GM18519 (cell line): ENCODE data around the gene JSRP1.

Experiments used
- ATAC-seq: cut with Tn5 transposase; IDR thresholded peaks from one replicate; pipeline ENCODE4 v1.9.1; 2021; ENCODE audit warnings: mild to moderate bottlenecking, moderate library complexity; ENCODE audit not compliant: unreplicated experiment, low FRiP score

Gene JSRP1

DNA sequence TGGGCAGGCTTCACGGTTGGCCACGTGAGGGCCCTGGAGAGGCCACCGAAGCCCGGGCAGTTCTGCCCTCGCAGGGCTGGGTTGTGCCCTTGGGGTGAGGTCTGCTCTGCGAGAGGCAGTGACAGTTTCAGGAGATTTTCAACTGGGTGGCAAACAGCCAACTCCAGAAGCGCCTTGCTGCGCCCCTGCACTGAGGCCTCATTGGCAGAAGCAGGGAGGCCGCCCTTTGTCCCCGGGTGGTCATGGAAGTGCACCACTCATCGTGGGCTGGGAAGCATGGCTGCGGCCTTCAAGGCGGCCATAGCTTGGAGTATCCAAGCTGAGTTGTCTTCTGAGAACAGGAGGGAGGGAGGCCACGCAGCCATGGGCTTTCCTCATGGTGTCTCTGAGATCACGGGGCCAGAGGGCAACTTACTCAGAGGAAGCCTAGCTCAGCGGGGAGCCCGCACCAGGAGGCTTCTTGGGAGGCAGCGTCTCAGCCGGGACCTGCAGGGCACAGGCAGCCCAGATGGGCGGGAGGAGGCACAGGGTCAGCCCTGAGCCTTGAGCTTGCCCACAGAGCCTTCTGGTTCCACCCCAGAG, 34.9 kb downstream of the JSRP1 start:
- no peak for ATAC-seq

DNA sequence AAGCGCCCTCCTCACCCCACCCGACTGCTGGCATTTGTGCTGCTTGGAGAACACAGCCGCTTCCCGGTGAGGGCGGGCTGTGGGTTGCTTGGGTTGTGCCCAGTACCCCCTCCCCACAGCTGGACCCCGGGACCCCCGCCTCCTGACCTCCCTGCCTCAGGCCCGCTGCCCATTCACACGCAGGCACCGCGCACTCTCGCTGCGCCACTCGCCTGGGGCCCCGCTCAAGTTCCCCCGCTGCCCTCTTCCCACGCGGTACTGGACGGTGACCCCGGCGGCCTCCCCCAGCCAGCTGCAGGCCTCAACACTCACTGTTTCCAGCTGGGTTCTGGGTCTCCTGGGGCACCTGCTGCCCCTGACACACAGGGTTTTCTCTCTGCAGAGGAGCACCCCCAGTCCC, 36.5 kb downstream of the JSRP1 start:
- ATAC-seq: no peak

DNA sequence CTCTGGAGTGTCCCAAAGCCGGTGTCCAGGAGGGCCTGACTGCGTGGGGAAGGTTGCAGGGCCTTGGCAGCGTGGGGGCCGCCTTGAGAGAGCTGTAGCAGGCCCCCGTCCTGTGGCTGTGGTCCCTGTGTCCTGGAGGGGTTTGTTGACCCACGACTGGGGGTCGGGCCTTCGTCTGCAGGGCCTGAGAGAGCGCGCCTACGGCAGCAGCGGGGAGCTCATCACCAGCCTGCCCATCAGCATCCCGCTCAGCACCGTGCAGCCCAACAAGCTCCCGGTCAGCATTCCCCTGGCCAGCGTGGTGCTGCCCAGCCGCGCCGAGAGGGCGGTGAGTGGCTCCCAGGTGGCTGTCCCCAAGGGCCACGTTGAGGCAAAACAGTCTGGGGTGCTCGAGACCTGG, 38.6 kb downstream of the JSRP1 start:
- ATAC-seq: no peak

DNA sequence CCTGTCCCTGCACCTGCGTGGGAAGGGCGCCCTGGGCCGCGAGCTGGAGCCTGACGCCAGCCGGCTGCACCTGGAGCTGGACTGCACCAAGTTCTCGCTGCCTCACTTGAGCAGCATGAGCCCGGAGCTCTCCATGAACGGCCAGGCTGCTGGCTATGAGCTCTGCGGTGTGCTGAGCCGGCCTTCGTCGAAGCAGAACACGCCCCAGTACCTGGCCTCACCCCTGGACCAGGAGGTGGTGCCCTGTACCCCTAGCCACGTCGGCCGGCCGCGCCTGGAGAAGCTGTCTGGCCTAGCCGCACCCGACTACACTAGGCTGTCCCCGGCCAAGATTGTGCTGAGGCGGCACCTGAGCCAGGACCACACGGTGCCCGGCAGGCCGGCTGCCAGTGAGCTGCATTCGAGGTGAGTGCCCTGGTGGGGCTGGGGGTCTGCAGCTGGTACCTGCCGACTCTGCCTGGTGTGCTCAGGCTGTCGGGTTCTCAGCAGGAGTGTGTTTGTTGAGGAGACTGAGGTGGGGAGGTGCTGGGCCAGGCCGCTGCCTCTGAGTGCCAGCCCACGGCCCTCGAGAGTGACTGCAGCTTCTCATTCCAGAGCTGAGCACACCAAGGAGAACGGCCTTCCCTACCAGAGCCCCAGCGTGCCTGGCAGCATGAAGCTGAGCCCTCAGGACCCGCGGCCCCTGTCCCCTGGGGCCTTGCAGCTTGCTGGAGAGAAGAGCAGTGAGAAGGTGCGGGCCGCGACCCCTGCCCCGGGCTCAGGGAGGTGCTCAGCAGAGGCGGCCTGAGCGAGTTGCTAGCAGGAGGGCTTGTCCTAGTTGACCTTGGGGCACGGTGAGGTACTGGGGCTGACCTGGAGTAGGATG, 39.6 kb downstream of the JSRP1 start:
- ATAC-seq: no peak

DNA sequence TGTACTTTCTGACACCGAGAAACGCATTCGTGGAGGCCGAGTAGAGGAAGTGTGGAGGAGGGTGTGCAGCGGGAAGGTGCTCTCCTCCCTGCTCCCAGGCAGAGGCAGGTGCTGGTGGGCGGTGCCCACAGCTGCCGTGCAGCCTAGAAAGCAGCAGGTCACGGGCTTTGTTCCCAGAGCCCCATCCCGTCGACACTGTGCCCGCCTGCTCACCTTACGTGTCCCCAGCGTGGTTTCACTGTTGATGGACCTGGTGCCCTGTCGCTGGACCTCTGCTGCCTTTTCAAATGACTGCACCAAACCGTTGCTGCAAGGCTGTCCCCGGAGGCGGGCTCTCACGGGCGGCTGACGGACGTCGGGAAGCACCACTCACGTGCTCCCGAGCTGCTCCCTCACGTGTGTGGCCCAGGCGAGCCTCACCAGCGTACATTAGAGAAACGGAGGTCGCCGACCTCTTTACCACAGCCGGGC, 40.9 kb downstream of the JSRP1 start:
- ATAC-seq: no peak

DNA sequence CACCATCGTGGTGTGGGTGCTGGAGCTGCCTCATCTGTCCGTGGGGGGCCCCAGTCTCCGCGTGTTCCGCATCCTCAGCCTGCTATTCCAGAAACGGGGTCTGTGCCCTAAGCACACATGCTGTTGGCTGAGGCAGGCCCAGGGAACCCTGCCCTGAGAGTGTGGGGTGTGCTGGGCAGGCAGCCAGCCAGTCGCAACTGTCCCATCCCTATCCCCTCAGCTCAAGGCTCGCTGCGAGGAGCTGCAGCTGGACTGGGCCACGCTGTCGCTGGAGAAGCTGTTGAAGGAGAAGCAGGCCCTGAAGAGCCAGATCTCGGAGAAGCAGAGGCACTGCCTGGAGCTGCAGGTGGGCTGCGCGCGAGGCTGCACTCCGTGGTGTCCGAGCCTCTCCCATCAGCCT, 42.0 kb downstream of the JSRP1 start:
- ATAC-seq: no peak

DNA sequence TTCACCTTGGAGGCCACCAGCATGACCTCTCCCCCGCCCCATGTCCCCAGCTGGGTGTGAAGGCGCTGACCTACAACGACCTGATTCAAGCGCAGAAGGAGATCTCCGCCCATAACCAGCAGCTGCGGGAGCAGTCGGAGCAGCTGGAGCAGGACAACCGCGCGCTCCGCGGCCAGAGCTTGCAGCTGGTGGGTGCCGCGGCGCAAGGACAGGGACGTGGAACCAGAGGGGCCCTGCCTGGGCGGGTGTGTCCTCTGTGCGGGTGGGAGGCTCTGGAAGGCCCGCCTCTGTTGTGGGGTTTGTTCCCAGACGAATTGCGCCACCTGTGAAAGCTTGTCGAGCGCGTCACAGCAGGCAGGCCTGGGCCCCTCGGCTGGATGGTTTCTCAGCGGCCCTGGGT, 42.4 kb downstream of the JSRP1 start:
- ATAC-seq: no peak

DNA sequence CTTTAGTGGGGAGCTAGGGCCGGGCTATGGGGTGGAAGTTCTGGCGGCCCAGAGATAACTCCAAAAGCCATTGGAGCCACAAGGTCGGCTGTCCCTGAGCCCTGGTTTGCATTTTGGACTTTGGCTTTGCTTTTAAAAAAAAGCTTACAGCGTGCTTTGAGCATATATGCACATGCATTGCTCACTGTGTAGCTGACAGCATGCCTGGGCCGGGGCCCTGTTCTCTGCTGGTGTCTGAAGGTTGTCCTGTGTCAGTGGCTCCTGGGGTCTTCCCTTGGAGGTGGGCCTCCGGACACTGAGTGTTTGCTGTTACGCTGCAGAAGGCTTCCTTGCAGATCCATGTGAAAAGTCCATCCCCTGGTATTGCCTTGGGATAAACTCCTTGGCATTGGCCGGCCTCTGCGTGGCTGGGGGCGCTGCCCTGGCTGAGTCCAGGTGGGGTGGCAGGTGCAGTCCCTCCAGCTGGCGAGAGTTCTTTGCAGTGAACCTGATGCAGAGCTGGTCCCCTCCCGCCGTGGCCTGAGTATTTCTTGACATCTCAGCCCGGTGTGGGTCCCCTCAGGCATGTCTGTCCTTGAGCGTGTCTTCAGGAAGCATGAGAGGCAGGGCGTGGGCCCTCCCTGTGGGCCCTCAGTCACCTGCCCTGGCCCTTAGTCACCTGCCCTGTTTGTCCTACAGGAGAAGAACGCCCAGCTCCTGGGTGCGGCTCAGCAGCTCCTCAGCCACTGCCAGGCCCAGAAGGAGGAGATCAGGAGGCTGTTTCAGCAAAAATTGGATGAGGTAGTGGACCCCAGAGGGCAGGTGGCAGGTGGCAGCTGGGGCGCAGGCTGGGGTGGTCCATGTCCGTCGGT, 43.1 kb downstream of the JSRP1 start:
- ATAC-seq: no peak

DNA sequence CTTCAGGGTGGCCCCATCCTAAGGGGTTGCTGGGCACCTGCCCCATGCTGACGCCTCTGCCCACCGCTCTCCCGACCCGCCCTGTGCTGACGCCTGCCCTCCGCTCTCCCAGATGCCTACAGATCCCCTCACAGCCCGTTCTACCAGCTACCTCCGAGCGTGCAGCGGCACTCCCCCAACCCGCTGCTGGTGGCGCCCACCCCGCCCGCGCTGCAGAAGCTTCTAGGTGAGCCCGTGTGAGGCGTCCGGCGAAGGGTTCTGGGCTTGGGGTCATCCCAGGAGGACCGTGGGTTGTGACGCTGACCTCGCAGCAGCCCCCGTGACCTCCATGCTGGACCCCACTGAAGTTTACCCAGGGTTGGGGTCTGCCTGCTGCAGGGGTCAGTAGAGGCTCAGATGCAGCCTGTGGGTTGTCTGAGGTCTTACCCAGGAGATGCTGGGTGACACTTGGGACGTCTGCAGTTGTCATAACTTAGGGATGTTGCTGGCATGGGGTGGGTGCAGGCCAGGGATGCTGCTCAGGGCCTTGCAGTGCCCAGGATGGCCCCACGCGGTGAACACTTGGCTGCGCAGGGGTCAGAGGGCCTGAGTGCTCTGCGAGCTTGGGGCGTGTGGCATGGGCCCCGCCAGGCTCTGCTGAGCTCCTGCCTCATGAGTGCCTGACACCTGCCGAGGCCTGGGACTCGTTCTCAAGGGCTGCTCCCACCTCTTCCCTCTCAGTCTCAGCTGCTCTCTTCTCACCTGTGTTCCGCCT, 45.1 kb downstream of the JSRP1 start:
- no peak for ATAC-seq

DNA sequence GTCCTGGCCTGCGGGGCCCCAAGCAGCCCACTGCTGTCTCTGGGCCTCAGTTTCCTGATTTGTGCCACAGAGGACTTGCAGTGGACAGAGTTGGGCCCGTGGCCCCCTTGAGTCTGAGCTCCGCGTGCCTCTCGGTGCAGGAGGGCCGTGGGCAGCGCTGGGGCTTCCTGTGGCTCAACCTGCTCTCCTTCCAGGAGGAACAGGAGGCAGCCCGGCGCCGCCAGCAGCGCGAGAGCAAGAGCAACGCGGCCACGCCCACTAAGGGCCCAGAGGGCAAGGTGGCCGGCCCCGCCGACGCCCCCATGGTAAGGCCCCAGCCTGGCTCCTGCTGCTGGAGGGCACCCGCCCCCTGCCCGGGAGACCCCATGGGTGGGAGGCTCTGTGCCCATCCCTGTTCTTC, 46.0 kb downstream of the JSRP1 start:
- no peak for ATAC-seq

DNA sequence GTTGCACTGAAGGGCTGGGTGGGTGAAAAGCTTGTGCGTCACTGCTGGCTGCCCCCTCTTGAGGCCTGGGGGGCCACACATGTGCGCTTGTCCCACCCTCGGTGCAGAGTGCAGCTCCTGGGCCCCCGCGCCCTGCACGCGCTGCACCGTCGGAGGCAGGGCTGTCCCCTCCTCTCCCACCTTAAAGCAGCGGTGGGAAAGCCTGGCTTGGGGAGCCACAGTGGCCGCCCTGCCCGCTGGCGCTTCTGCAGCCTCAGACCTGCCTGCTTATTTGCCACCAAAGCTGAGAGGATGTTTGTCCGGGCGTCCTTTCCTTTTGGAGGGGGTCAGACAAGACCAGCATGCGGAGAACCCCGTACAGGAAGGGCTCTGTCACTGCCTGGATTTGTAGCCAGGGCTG, 46.8 kb downstream of the JSRP1 start:
- no peak for ATAC-seq

DNA sequence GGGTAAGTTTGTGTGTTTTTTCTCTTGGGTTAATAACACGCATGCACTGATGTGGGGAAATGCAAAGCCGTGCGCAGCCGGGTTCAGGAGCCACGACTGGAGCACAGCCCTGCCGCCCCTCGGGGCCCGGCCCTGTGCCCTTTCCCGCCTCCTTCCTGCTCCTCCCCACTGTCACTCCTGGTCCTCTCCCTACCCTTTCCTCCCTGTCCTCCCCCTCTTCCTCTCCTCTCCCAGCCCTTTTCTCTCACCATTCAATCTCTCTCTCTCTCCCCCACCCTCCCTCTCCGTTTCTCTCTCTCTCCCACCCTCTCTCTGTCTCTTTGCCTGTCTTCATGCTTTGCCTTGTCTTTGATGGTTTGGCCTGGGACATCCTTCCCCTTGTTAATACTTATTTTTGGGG, 47.2 kb downstream of the JSRP1 start:
- ATAC-seq: no peak

DNA sequence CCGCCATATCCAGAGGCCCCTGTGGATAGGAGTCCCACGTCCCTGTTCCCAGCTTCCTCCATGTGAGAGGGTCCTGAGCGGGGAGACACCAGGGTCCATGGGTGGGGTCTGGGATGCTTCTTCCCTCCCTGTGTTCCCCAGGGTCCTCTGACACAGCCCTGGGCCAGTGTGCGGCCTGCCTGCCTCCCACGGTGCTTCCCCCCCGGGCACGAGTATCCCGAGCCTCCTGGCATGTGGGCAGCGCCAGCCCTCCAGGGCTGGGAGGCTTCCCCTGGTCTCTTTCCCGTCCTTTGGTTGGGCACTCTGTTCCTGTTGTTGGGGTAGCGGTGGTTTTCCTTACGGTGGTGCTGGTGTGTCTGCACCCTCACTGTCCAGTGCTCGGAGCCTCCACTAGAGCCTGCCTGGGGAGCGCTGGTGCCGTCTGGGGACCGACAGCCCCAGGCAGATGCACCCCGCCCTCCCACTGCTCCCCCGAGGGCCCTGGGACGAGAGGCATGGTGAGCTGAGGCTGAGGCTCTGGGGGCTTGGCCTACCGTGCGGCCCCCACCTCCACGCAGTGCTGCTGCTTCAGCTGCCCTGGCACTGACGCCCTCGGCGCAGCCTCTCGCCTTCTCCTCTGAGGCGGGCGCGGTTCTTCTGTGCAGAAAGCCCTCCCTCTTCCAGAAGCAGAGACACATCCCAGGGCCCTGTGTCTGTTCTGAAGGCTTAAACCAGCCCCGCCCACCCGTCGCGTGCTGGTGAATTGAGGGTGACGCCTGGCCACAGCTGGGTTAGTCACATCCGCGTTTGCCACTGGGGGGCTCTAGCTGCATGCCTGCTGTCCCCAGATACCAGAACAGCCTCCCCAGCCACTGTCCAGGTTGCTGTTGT, 48.0 kb downstream of the JSRP1 start:
- ATAC-seq: no peak

DNA sequence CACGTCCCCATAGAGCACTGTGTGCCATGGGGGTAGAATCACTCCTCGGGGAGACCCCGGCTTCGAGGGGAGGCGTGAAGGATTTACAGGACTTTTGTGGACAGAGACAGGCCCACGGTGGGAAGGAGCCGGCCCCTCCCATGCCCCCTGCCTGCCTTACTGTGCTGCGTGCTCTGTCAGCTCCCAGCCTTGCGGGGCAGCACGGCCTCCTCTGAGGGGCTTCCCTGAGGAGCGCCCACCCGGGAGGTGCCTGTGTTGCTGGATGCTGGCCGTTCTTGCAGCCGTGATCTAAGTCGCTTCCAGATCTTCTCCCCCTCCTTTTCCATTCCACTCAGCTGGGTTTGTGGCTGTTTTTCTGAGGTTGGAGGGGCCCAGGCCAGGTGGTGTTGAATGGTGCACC, 49.2 kb downstream of the JSRP1 start:
- ATAC-seq: no peak

DNA sequence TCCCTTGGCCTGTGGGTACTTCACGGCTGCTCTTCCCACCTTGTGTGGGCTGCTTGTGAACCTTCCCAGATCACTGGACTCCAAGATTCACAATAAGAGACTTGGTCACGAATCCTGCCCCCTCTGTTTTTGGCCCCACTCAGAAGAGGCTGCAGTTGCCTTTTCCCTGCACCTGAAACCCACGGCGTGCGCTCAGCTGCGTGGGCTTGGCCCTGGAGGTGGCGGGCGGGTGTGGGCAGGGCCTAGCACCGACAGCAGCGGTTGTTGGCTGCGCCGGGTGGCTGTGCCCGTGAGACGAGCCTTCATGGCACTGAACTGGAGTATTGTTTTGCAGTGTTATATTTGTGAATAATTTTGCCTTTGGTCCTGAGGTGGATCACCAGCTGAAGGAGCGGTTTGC, 53.9 kb downstream of the JSRP1 start:
- no peak for ATAC-seq
